GM19455 (cell line): ENCODE measurements around the gene KIF25.
"Not testable (repeated sequence)": the region's sequence is repeated elsewhere in the genome, so short reads cannot be mapped to it uniquely, and the experiment has no call there.

Experiments
- ATAC-seq: cut with Tn5 transposase; IDR thresholded peaks from one replicate; pipeline ENCODE4 v1.9.1; 2021; ENCODE audit not compliant: unreplicated experiment

Gene KIF25

DNA sequence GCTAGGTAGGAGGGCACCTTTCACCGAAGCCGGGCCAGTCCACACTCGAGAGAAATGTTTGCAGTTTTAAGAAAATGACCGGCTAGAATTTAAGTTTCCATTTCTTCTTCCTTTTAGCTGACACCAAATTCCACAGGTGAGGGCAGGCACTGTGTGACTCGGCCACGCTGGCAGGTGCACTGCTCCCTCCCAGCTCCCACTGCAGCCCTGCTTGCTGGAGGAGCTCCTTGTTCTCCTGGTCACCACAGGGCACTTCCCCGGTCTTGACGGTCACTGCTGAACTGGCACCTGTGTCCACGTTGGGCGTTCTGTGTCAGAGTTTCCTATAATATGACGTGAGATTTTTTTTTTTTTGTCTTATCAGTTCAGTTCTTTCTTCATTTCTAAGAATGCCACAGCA lies 3.6 kb upstream of the KIF25 start:
- ATAC-seq: no peak

DNA sequence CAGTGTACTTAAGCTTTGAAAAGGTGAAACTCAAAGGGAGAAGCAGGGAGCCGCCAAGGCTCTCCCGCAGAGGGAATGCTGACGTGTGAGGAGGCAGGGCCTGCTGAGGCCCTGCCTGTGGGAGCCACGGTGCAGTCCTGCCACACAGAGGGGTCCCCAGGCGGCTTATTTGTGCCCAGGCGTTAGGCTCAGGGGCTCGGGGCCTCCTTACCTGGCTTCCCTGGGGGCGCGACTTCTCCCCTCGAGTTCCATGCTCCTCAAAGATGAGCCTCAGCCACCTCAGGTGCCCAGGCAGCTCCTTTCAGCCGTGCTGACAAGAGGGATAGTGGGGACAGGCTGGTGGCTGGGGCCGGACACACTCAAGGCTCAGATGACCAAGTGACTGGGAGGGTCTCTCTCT lies 2.2 kb upstream of the KIF25 start:
- no peak for ATAC-seq

DNA sequence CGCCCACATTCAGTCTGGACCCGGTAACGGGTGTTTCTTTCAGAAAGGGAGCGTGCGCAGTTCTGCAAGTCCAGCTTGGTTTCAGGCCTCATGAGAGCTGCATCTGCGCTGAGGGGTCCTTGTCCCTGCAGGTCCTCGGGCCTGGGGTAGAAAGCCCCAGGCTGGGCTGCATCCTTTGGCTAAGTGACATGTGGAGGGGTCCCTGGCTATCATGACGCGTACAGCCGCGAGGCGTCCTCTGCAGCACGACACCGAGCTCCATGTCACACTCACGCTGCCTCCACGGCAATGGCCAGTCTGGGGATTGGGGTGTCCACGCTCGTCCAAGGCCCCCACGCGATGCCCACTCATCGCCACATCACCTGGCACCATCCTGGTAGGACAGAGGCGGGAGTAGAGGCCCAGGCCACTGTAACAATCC lies 1.7 kb upstream of the KIF25 start:
- no peak for ATAC-seq

DNA sequence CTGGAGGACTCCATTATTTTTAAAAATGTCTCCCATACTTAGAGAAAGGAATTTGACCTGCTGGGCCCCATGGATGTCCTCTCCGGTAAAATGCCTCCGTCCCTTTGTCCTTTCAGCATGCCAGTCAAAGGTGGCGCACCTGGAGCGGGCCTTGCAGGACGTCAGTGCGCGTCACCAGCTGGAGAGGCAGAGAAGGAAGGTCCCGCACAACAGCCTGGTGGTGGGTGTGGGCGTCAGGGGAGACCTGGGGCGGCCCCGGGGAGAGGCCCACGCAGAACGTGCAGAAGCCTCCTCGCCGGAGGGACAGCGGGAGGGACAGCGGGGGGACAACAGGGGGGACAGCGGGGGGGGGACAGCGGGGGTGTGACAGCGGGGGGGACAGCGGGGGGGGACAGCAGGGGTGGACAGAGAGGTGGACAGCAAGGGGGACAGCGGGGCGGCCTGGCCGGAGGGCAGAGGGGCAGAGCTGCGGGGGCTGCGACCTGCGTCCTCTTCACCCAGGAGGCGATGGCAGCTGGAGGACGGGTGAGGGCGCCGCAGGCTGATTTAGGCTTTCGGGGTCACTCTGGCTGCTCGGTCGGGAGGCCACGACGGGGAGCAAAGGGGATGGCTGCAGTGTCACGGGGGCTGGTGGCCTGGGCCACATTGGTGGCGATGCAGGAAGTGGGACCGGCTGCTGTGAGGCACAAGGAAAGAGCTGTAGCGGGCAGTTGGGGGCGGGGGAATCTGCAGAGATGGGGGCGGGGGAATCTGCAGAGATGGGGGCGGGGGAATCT lies 859 bp upstream of the KIF25 start:
- no peak for ATAC-seq

DNA sequence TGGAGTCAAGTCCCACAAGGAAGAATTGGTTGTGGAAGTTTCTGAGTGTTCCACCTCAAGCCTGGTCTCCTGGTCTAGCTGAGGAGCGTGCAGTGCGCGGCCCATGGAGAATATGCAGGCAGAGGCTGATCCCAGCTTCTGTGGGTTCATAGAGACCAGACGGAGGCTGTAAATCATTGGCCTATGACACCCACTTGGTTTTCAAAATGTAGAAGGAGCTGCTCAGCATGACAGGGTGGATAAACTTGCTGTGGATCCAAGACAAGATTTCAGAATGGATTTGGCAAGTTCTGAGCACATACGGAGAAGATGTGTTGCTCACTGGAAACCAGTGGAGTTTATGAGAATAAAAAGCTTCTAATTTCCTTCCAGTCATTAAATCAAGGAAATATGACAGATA lies 744 bp downstream of the KIF25 start:
- ATAC-seq: no peak

DNA sequence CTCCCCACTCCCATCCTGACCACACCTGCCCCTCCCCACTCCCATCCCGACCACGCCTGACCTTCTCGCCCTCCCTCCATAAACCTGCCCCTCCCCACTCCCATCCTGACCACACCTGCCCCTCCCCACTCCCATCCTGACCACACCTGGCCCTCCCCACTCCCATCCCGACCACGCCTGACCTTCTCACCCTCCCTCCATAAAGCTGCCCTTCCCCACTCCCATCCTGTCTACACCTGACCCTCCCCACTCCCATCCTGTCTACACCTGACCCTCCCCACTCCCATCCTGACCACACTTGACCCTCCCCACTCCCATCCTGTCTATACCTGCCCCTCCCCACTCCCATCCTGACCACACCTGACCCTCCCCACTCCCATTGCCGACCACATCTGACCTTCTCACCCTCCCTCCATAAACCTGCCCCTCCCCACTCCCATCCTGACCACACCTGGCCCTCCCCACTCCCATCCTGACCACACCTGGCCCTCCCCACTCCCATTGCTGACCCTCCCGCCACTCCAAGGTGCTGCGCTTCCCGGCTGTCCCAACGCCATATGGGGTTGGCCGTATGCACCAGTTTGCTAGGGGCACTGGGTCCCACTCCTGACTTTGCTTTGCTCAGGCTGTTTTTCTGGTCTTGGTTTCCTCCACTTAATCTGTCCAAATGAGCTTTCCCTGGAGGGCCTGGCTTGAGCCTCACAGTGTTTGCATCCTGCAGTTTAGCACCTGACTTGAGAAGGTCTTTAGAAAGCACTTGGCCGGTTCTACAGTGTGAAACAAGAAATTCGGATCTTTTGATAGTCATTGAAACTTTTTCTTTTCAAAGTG lies 2.9 kb downstream of the KIF25 start:
- no peak for ATAC-seq

DNA sequence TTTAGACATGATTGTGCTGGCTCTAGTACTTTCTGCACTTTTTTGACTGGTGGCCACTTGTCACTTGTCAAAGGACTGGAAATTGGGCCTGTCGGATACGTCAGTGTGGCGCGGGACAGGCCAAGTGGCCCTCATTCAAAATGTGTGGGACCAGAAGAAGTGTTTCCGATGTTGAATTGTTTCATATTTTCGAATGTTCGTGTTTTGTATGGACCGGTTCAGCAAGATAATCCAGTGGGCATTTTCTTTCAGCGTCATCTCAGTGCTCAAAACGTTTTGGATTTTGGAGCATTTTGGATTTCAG lies 3.5 kb downstream of the KIF25 start:
- ATAC-seq: no peak

DNA sequence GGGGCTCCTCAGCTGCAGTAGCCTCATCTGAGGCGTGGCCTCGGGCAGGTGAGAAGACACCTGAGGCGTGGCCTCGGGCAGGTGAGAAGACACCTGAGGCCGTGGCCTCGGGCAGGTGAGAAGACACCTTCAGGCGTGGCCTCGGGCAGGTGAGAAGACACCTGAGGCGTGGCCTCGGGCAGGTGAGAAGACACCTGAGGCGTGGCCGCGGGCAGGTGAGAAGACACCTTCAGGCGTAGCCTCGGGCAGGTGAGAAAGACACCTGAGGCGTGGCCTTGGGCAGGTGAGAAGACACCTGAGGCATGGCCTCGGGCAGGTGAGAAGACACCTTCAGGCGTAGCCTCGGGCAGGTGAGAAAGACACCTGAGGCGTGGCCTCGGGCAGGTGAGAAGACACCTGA lies 4.0 kb downstream of the KIF25 start:
- ATAC-seq: not testable (repeated sequence)

DNA sequence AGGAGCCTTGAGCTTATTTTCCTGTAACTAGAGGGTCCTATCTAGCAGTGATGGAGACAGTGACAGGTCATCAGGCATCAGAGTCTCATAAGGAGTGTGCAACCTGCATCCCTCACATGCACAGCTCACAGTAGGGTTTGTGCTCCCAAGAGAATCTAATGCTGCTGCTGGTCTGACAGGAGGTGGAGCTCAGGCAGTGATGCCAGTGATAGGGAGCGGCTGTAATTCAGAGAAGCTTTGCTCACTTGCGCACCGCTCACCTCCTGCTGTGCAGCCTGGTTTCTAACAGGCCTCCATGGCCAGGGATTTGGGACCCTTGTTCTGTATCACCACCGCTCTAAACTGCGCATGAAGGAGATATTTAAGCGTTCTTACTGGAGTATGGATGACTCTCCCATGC lies 5.3 kb downstream of the KIF25 start:
- no peak for ATAC-seq

DNA sequence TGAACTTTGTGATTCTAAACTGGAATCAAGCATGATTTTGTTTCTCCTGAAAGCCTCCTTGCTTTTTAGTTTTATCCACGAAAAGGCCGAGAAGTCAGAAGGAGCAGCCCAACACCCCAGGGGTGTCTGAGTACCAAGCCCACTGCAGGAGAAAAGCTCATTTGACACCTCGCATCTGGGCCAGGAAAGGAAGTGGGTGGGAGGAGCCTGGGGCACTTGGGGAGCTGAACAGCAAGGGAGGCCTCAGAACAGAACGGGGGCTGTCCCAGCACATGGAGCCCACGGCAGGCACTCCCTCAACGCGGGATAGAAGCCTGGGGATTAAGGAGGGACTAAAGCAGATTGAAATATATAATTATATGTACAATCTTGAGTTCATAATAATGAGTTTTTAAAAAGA lies 6.6 kb downstream of the KIF25 start:
- ATAC-seq: no peak

DNA sequence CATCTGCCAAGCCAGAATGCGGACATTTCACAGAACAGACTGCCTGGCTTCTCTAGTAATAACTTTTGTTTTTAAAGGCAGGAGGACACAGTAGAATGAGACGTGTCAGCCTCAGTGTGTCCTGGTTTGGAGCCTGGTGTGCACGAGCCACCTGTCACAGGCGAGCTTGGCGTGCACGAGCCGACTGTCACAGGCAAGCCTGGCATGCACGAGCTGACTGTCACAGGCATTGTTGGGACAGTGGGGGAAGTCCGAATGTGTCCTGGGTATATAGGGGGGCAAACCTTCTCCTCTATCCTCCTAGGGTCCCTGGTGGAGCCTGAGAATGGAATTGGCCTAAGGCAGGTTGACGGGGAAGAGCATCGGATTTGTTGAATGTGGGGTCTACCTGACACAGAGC lies 7.5 kb downstream of the KIF25 start:
- ATAC-seq: no peak

DNA sequence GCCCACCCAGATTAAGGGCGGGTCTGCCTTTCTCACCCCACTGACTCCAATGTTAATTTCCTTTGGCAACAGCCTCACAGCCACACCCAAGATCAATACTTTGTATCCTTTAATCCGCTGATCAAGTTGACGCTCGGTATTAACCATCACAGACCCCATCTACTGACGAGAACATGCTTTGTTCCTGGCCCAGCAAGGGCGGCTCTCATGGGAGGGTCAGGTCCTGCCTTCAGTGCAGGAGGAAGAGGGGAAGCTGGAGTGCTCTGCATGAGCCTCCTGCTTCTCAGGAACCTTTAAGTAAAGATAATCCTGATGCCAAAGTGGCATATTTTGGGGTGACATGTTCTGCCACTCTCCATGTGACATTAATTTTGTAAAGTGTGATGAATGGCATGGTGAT lies 8.3 kb downstream of the KIF25 start:
- ATAC-seq: no peak

DNA sequence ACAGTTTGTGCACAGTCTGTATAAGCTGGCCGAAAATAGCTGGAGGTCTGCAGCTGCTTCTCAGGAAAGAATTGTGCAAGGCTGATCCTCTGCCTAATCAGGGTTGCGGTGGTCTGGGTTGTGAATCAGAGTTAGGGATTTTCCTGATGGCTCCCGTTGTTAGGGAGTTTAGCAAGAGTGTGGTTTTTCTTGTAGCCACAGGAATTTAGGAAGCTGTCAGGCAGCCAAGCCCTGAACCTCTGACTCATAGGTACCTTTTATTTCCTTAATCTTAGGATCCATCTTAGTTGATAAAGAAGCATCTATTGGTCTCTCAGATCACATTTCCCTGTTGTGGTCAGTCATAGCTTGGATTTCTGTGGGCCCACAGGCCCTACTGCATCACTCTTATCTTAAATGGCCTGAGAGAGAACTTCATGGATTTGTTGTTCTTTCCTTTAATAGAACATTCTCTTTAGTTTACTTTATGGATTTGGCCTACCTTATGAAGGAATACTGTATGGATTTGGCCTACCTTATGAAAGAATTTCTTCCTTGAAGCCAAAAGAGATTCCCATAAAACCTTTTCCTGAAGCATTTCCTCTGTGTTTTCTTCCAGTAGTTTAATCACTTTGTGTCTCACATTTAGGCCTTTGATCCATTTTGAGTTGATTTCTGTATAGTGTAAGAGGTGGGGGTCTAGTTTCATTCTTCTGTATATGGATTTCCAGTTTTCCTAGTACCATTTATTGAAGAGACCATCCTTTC lies 10.3 kb downstream of the KIF25 start:
- ATAC-seq: no peak

DNA sequence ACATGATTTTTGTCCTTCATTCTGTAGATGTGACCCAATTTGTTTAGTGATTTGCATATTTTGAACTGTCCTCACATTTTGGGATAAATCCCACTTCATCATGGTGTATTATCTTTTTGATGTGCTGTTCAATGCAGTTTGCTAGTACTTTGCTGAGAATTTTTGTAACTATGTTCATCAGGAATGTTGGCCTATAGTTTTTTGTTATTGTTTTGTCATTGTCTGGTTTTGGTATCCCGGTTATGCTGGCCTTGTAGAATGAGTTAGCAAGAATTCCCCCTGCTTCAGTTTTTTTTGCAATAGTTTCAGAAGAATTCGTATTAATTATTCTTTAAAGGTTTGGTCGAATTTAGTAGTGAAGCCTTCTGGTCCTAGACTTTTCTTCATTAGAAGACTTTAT lies 11.9 kb downstream of the KIF25 start:
- ATAC-seq: no peak

DNA sequence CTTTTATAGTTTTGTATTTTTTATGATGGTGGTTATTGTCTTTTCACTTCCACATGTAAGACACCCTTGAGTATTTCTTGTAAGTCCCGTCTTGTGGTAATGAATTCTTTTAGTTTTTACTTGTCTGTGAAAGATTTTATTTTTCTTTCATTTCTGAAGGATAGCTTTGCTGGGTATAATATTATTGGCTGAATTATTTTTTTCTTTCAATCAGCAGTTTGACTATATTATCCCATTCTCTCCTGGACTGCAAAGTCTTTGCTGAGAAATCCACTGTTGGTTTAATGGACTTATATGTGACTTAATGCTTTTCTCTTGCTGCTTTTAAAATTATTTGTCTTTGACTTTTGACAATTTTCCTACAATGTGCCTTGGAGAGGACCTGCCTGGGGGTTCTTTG lies 13.8 kb downstream of the KIF25 start:
- ATAC-seq: no peak

DNA sequence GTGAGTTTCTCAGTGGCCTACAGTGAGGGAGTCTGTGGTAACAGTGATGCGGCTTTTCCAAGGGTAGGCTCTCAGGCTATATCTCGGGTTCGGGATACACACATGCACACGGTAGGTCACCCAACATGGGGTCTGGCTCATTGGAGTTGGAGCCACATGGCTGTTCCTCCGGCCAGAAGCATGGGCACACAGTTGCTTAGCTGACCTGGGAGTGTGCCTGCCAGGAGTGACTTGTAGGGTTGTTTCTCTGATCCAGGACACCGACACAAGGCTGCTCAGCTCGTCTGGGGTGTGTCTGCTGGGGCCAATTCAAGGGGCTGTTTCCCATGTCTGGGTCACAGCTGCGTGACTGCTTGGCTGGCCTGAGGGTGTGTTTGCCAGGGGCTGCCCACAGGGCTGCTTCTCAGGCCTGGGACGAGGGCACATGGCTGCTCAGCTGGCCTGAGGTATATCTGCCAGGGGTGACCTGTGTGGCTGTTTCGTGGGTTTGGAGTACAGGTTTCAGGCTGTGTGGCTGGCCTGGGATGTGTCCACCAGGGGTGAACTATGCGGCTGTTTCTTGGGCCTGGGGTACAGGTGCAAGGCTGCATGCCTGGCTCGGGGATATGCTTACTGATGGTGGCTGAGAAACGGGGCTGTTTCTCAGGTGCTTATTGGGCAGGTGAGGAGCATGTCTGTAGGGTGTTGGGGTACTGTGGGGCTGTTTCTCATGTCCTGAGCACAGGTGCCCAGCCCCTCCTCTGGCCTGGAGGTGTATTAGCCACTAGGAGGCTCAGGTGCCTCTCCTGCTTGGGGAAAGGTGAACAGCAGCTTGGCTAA lies 15.2 kb downstream of the KIF25 start:
- ATAC-seq: no peak

DNA sequence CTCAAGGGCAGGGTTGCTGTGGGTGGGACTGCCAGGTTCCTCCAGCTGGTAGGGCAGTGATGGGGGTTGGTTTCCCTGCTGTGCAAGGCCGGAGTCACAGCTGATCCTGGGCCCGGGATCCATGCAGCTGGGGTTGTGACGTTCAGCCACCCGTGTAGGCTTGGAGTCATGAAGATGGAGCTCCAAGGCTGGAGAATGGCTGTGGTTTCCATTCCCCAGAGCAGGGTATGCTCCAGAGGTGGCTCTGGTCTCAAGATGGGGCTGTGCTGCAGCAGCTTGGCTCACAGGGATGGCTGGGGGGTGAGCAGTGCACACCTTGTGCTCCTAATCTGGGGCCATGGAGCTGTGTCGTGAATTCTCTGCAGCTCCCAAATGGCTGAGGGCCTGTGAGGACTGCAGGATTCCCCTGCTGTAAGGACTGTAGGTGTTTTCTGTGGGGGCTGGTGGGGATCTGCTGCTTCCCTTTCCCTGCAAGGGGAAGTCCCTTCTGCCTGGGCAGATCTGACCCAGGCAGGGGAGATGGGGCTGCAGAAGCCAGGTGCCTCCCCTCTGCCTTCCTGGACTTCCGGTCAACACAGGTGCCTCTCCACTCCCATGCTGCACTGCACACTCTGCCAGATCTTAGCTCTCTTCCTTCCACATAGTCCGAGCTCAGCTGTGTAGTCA lies 15.9 kb downstream of the KIF25 start:
- ATAC-seq: no peak

DNA sequence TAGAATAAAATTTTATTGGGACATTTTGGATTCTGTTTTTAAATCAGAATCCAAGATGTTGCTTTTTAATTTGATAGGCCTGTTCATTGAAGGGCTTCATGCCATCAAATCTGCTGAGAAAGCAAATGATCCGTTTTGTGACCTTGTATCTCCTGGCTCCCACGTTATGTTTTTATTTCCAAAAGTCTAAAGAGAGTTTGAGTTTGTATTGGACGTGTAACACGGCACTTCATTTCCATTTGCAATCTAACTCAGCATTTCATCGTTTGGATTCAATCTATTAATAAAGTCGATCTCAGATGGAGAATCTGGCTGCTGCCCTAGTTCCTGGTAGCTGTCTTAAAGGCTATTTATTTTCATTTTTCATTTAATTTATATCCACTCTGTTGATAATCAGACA lies 17.0 kb downstream of the KIF25 start:
- ATAC-seq: no peak

DNA sequence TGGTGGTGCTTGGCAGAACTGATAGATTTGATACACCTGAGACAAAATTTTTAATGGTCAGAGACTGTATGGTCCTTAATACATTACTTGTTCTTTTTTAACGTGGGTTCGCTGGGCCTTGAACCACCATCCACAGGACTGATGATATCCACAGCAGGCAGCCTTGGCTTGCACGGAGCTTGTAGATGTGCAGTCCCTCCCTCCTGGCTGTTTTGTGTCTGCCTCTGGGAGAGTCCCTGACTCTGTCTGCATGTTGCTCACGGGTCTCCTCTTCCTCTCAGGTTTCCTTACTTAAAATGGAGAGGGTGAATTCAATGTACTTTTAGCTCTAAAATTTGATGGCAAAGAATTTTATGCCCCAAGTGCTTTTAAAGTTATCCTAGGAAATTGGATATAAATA lies 17.5 kb downstream of the KIF25 start:
- no peak for ATAC-seq

DNA sequence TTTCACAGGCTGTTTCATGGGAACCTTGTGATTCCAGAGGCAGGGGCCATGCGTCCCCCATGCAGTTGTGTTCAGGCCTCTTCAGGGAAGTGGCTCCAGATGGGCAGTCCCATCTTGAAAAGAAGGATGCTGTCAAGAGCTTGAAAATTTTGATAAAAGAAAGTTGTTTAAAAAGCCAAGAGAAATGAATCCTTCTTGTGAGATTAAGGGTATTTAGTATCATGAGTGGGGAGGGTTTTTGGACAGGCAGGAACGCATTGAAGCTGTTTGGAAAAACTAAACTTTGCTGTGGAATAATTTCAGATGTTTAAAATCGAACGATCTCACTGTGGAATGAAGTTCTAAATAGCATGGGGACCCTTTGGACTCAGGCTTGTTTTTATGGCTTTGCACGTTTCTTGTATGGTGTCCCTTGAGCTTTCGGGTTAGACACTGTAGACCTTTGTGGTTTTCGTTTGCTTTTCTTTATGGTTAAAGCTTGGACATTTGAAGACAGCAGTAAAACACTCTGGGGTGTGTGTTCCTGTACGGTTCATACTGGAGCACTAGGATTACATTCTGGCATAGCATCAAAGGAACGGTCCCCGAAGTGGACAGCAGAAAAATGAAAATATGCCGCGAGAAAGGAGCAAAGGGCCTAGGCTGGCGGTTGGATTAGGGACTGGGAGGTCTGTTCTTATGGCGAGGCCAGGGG lies 18.2 kb downstream of the KIF25 start:
- ATAC-seq: no peak
